Measurements from ENCODE around the gene PXYLP1.

DNA sequence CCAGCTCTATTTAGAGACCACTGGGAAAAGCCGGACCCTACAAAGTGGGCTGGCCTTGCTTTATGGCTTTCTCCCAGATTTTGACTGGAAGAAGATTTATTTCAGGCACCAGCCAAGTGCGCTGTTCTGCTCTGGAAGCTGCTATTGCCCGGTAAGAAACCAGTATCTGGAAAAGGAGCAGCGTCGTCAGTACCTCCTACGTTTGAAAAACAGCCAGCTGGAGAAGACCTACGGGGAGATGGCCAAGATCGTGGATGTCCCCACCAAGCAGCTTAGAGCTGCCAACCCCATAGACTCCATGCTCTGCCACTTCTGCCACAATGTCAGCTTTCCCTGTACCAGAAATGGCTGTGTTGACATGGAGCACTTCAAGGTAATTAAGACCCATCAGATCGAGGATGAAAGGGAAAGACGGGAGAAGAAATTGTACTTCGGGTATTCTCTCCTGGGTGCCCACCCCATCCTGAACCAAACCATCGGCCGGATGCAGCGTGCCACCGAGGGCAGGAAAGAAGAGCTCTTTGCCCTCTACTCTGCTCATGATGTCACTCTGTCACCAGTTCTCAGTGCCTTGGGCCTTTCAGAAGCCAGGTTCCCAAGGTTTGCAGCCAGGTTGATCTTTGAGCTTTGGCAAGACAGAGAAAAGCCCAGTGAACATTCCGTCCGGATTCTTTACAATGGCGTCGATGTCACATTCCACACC, 60.9 kb downstream of the PXYLP1 start:
- TF ChIP-seq, protein P1, sequence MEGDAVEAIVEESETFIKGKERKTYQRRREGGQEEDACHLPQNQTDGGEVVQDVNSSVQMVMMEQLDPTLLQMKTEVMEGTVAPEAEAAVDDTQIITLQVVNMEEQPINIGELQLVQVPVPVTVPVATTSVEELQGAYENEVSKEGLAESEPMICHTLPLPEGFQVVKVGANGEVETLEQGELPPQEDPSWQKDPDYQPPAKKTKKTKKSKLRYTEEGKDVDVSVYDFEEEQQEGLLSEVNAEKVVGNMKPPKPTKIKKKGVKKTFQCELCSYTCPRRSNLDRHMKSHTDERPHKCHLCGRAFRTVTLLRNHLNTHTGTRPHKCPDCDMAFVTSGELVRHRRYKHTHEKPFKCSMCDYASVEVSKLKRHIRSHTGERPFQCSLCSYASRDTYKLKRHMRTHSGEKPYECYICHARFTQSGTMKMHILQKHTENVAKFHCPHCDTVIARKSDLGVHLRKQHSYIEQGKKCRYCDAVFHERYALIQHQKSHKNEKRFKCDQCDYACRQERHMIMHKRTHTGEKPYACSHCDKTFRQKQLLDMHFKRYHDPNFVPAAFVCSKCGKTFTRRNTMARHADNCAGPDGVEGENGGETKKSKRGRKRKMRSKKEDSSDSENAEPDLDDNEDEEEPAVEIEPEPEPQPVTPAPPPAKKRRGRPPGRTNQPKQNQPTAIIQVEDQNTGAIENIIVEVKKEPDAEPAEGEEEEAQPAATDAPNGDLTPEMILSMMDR (IDR thresholded peaks at IDR 0.05; ENCODE audit: low read depth, low read length, poor library complexity, severe bottlenecking), result no peak
- no peak for TF ChIP-seq EZH2phosphoT487 (IDR thresholded peaks at IDR 0.05; ENCODE audit: borderline replicate concordance, low read length)
